ENCODE results near the gene PTTG1IP.

The PTTG1IP gene

DNA sequence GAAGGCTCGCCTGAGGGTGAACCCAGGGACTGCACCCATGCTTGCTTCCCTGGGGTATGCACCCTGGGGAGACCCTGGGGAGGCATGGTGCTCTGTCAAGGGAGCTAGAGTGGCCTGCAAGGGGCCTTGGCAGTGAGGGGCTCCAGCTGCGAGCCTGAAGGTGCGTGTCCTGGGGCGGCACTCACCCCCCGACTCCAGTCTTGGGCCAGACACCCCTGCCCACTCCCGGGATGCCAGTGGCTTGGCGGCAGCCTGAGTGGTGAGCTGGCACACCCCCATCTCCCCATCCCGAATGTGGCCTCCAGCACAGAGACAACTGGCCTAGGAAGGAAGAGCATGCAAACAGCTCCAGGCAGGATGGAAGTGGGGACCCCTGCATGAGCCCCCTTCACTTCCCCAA is 58.3 kb downstream of the PTTG1IP start:
- H3K27ac ChIP-seq: no peak overlapping the region
- TF ChIP-seq, protein P1, sequence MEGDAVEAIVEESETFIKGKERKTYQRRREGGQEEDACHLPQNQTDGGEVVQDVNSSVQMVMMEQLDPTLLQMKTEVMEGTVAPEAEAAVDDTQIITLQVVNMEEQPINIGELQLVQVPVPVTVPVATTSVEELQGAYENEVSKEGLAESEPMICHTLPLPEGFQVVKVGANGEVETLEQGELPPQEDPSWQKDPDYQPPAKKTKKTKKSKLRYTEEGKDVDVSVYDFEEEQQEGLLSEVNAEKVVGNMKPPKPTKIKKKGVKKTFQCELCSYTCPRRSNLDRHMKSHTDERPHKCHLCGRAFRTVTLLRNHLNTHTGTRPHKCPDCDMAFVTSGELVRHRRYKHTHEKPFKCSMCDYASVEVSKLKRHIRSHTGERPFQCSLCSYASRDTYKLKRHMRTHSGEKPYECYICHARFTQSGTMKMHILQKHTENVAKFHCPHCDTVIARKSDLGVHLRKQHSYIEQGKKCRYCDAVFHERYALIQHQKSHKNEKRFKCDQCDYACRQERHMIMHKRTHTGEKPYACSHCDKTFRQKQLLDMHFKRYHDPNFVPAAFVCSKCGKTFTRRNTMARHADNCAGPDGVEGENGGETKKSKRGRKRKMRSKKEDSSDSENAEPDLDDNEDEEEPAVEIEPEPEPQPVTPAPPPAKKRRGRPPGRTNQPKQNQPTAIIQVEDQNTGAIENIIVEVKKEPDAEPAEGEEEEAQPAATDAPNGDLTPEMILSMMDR (conservative IDR thresholded peaks at IDR 0.05): no peak
- TF ChIP-seq ZFX (IDR thresholded peaks at IDR 0.05): no peak

DNA sequence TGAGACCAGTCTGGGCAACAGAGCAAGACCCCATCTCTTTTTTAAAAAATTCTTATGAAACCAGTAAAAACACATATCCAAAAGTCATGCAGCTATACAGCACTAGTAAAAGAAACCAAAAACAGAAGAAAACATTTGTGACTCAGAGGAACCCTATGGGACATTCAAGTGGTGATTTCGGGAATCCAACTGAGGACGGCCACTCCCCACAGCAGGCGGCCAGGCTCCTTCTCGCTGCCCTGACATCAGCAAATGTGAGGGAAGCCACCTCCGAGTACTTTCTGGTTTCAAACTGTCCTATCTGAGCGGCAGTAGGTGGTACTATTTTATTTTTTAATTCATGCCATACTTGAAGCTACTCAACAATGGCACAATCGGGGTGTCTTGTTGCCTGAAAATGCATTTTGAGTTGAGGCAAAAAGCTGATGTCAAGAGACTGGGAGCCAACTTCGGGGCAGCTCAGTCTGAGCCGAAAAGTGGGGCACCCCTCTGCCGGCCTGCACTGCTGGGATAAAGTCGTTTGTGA is 58.9 kb downstream of the PTTG1IP start:
- no peak for TF ChIP-seq ZFX (IDR thresholded peaks at IDR 0.05)
- TF ChIP-seq, protein P1 (conservative IDR thresholded peaks at IDR 0.05): no peak
- no peak overlapping the region for H3K27ac ChIP-seq

DNA sequence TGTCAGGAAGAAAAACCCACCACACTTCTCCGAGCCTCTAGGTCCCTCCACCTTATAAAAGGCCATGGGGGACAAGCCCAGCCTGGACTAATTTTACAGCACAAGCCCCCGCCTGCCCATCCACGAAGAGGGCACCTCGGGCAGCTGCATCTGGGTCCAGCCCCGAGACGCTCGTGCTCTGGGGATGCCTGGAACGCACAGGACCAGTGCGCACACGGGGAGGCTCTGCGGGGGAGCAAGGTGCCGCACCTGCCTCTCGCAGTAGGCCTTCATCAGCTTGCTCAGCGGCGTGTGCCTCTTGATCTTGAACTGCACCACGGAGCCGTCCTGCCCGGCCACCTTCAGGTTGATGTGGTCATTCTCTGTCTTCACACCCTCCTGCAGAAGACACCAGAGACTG is 59.8 kb downstream of the PTTG1IP start:
- no peak overlapping the region for H3K27ac ChIP-seq
- TF ChIP-seq ZFX (IDR thresholded peaks at IDR 0.05): no peak
- TF ChIP-seq, protein P1 (conservative IDR thresholded peaks at IDR 0.05): no peak

DNA sequence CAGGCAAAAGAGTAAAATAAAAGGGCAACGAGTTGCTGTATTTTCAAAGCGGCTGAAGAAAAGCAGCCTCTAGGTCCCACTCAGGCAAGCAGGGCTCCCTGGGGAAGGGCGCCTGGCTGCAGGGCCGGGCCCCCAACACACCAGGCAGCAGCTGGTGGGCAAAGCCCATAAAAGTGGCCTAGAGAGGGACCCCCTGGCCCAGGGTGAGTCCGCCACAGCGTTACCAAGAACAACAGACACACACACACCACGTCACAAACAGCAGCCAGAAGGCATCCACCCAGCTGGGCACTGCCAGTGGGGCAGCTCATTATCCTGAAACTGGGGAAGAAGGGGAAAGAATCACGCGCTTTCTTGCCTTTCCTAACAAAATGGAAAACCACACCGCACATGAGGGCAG is 60.3 kb downstream of the PTTG1IP start:
- TF ChIP-seq ZFX (IDR thresholded peaks at IDR 0.05): no peak
- no peak overlapping the region for H3K27ac ChIP-seq

DNA sequence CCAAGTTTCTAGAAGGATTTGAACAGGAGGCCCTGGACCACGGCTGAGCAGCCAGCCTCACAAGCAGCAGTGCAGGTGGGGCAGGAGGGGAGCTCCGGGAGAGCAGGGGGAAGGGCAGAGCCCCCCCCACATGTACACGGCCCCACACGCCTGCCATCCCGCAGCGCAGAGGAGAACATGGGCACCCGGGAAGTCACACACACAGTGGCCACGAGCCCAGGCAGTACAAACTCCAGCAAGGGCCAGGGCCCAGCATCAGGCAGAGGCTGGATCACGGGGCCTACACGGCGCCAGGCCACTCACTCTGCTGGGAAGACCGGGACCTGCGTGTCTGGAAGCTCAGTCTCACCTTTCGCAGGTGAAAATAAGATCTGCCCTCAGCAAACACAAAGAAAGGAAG is 60.9 kb downstream of the PTTG1IP start:
- no peak overlapping the region for H3K27ac ChIP-seq
- TF ChIP-seq, protein P1 (conservative IDR thresholded peaks at IDR 0.05): no peak
- no peak for TF ChIP-seq ZFX (IDR thresholded peaks at IDR 0.05)

DNA sequence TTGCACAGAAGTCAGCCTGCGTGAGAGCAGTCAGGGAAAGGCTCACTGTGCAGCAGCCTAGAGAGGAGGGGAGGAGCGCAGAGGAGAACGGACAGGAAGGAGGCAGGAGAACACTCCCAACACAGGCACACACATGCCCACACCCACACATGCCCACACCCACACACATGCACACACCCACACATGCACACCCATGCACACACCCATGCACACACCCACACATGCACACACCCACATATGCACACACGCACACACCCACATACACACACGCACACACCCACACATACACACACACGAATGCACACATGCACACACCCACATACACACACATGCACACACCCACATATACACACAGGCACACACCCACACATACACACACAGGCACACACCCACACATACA is 62.7 kb downstream of the PTTG1IP start:
- TF ChIP-seq ZFX (IDR thresholded peaks at IDR 0.05): no peak
- TF ChIP-seq, protein P1 (conservative IDR thresholded peaks at IDR 0.05): no peak
- no peak overlapping the region for H3K27ac ChIP-seq

DNA sequence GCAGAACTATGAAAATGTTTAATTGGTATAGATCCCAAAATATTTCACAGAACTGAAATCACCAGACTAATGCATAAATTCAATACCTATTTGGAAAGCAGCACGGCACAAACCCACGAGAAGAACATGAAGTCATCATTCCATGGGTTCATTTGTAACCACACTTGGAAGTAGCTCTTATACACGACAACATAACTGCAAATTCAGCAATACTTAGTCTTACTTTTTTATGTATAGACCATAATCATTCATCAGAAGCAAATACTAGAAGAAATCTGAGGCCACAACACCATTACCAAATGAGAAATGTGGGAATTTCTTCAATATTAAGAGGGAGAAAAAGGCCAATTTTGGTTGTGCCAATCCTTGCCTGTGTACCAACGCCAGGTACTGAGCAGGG is 67.6 kb downstream of the PTTG1IP start:
- H3K27ac ChIP-seq: peak overlapping the region; percentile 53; the same call in 1 of the 2 replicates
- TF ChIP-seq, protein P1 (conservative IDR thresholded peaks at IDR 0.05): no peak
- no peak for TF ChIP-seq ZFX (IDR thresholded peaks at IDR 0.05)

DNA sequence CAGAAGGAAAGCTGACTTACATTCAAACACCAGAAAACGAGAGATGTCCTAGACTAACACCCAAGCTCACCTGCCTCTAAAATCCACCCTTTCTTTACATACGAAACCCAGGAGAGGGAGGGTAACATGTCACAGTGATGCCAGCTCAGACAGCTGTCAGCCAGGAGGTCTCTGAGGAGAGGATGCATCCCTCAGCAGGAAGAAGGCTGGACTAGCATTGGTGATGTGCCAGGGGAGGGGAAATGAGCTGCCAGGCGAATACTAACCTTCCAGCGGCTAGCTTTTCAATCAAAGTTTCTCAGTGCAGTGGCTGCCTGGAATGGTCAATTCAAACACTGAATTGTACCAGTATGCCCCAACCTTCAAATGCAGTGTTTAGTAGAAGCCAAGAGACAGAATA is 68.3 kb downstream of the PTTG1IP start:
- H3K27ac ChIP-seq: peak overlapping the region; percentile 53
- TF ChIP-seq, protein P1 (conservative IDR thresholded peaks at IDR 0.05): no peak
- TF ChIP-seq ZFX (IDR thresholded peaks at IDR 0.05): no peak

All from C4-2B (cell line).